Thymus (tissue), 11 donors: ENCODE data around the gene COPS4. TPM values are rescaled to one million over a fixed set of nuclear protein-coding genes. Genes with fewer than 3 reads are reported as not detected.

Experiments
- DNase-seq, 9 donors: peaks; one replicate each; pipeline ENCODE4 v3.0.0-alpha.2; 2013; ENCODE audit warnings: low spot score in 9 of 9, low read depth in 6 of 9, missing footprints in 1 of 9
- H3K27ac ChIP-seq, 2 donors: one replicate each; pipeline ENCODE4 v1.5.1; 2013; ENCODE audit warnings: control low read depth in 1 of 2, low read depth in 1 of 2, low read length in 1 of 2, mild to moderate bottlenecking in 1 of 2, moderate library complexity in 1 of 2
- H3K27me3 ChIP-seq, 2 donors: one replicate each; pipeline ENCODE4 v1.5.1; 2013; ENCODE audit warnings: low read length in 1 of 2; ENCODE audit not compliant: control insufficient read depth in 2 of 2, insufficient read depth in 1 of 2
- H3K36me3 ChIP-seq, 2 donors: one replicate each; pipeline ENCODE4 v1.5.1; 2013; ENCODE audit warnings: low read length in 1 of 2, mild to moderate bottlenecking in 1 of 2, moderate library complexity in 1 of 2; ENCODE audit not compliant: control insufficient read depth in 2 of 2, insufficient read depth in 2 of 2
- H3K4me1 ChIP-seq, 2 donors: one replicate each; pipeline ENCODE4 v1.5.1; 2013; ENCODE audit warnings: low read length in 2 of 2; ENCODE audit not compliant: control insufficient read depth in 2 of 2, insufficient read depth in 2 of 2
- H3K4me3 ChIP-seq, 2 donors: one replicate each; pipeline ENCODE4 v1.5.1; 2013; ENCODE audit warnings: low read length in 2 of 2, control low read depth in 1 of 2, mild to moderate bottlenecking in 1 of 2
- H3K9me3 ChIP-seq, 2 donors: one replicate each; pipeline ENCODE4 v1.5.1; 2013; ENCODE audit warnings: low read length in 1 of 2, mild to moderate bottlenecking in 1 of 2; ENCODE audit not compliant: control insufficient read depth in 2 of 2, insufficient read depth in 1 of 2
- WGBS: extraction: QIAGEN DNeasy Blood & Tissue Kit; methylation state at CpG from one replicate; pipeline ENCODE4 v1.1.7; 2013; 5-methylcytosine and 5-hydroxymethylcytosine counted together
- polyA plus RNA-seq: library from polyadenylated mRNA; stranded (reverse); fragments of 200-250 nt; gene quantifications from one replicate; pipeline ENCODE4 v1.2.3, GENCODE V29; 2013
- total RNA-seq: library from RNA; stranded (reverse); fragments of 120-200 nt; gene quantifications from one replicate; pipeline ENCODE4 v1.2.4, GENCODE V29; 2013
- donor health status: healthy.

COPS4 gene
- total and polyA plus RNA-seq, 2 donors = 43.6 to 61.4 TPM

GRCh38 chr4:83124111-83124780 lies 89.3 kb downstream of the COPS4 start:
- 78% methylated on average over 10 of the region's 10 CpGs for WGBS
- H3K27ac ChIP-seq = no peak overlapping the region

More at GRCh38 chr4:83124111-83124780, 89.3 kb downstream of the COPS4 start:
- DNase-seq = no peak
- Histone ChIP-seq H3K4me3 (no peak overlapping the region), H3K4me1 (no peaks in the 10 kb centered on the region), H3K9me3 (peaks cover 0 to 11% of the 10 kb centered on the region in 2 donors), H3K27me3 (no peaks in the 10 kb centered on the region), H3K36me3 (no peaks in the 10 kb centered on the region)

Other genes with a start within 250 kb of the COPS4 start
- gene SCD5, start 236.4 kb upstream of the COPS4 start, total RNA-seq = 6.5 TPM
- gene SCD5, start 236.4 kb upstream of the COPS4 start, polyA plus RNA-seq = 20.1 TPM
- 54.5 TPM for gene SEC31A, start 144.0 kb upstream of the COPS4 start, total RNA-seq
- 116 TPM for gene SEC31A, start 144.0 kb upstream of the COPS4 start, polyA plus RNA-seq
- gene THAP9, start 134.4 kb upstream of the COPS4 start, total RNA-seq = 7.2 TPM
- gene THAP9, start 134.4 kb upstream of the COPS4 start, polyA plus RNA-seq = 6.0 TPM
- gene LIN54, start 24.4 kb upstream of the COPS4 start, total RNA-seq = 17.4 TPM
- 5.6 TPM for gene LIN54, start 24.4 kb upstream of the COPS4 start, polyA plus RNA-seq
- gene PLAC8, start 79.5 kb downstream of the COPS4 start, total RNA-seq = 79.8 TPM
- 48.9 TPM for gene PLAC8, start 79.5 kb downstream of the COPS4 start, polyA plus RNA-seq
- 7.3 TPM for gene COQ2, start 249.6 kb downstream of the COPS4 start, total RNA-seq
- 10.7 TPM for gene COQ2, start 249.6 kb downstream of the COPS4 start, polyA plus RNA-seq